IMR-90 (cell line): ENCODE measurements around the gene MAP6. TPM values are rescaled to one million over a fixed set of nuclear protein-coding genes. Genes with fewer than 3 reads are reported as not detected.
A peak's percentile ranks its signal among the peaks of the same experiment; 100 is the strongest.

ENCODE experiments used
- ATAC-seq: fragments of 200-7000 bp; cut with Tn5 transposase; 2 replicates; pipeline ENCODE4 v1.9.1; 2020; ENCODE audit warnings: low read depth, mild to moderate bottlenecking, moderate library complexity
- BruUV-seq: library from RNA; stranded (reverse); fragments of 400-500 nt; replicated peaks from 2 replicates; lab custom pipeline; 2021; lab: Mats Ljungman, UMichigan
- CTCF ChIA-PET: fragments of 300-600 bp; formaldehyde crosslinking; extraction: SDS; loops from one replicate; lab custom pipeline; 2021; ENCODE audit warnings: antibody characterized with exemption; lab: Yijun Ruan, JAX
- POLR2A ChIA-PET: fragments of 300-600 bp; sonication (Branson Sonifier 250); formaldehyde crosslinking; loops from one replicate; lab custom pipeline; 2022; ENCODE audit warnings: antibody characterized with exemption; ENCODE audit not compliant: unreplicated experiment; lab: Charles Lee
- DNase-seq: peaks from one replicate; pipeline ENCODE4 v3.0.0; 2013
- H2AFZ ChIP-seq: replicated peaks from 2 replicates; pipeline ENCODE3; 2013; ENCODE audit warnings: low read length, mild to moderate bottlenecking; ENCODE audit not compliant: poor library complexity
- H2AK5ac ChIP-seq: 2 replicates; pipeline ENCODE4 v1.6.1; 2013; ENCODE audit warnings: low read depth, low read length, inconsistent platforms
- H2AK9ac ChIP-seq: replicated peaks from 2 replicates; pipeline ENCODE3; 2013; ENCODE audit warnings: mild to moderate bottlenecking, low read depth, low read length, moderate library complexity; ENCODE audit not compliant: poor library complexity
- H2BK120ac ChIP-seq: 2 replicates; pipeline ENCODE4 v1.6.1; 2013; ENCODE audit warnings: low read depth, low read length, inconsistent platforms
- H2BK15ac ChIP-seq: 3 replicates; pipeline ENCODE4 v1.6.1; 2013; ENCODE audit warnings: low read depth, low read length, inconsistent platforms
- H2BK20ac ChIP-seq: 2 replicates; pipeline ENCODE4 v1.6.1; 2013; ENCODE audit warnings: low read depth, mild to moderate bottlenecking, inconsistent platforms, low read length, moderate library complexity
- H2BK5ac ChIP-seq: 2 replicates; pipeline ENCODE4 v1.6.1; 2013; ENCODE audit warnings: mild to moderate bottlenecking, low read depth, low read length, inconsistent platforms; ENCODE audit not compliant: poor library complexity, severe bottlenecking
- H3K14ac ChIP-seq: replicated peaks from 2 replicates; pipeline ENCODE4 v1.6.1; 2013; ENCODE audit warnings: low read depth, low read length, inconsistent platforms
- H3K18ac ChIP-seq: 2 replicates; pipeline ENCODE4 v1.6.1; 2013; ENCODE audit warnings: low read depth, low read length, control low read depth
- H3K23ac ChIP-seq: 2 replicates; pipeline ENCODE4 v1.6.1; 2013; ENCODE audit warnings: low read depth, low read length, inconsistent platforms
- H3K27ac ChIP-seq: 2 replicates; pipeline ENCODE4 v1.5.1; 2013; ENCODE audit warnings: mild to moderate bottlenecking, control low read depth, low read length; ENCODE audit not compliant: insufficient read depth
- H3K27me3 ChIP-seq: 2 replicates; pipeline ENCODE4 v1.6.1; 2013; ENCODE audit warnings: low read length; ENCODE audit not compliant: control insufficient read depth, insufficient read depth
- H3K36me3 ChIP-seq: 2 replicates; pipeline ENCODE4 v1.6.1; 2013; ENCODE audit warnings: low read length, mixed read lengths; ENCODE audit not compliant: control insufficient read depth, insufficient read depth
- H3K4ac ChIP-seq: 2 replicates; pipeline ENCODE4 v1.6.1; 2013; ENCODE audit warnings: low read depth, low read length, inconsistent platforms
- H3K4me1 ChIP-seq: 2 replicates; pipeline ENCODE4 v1.6.1; 2013; ENCODE audit warnings: low read length, mixed read lengths; ENCODE audit not compliant: control insufficient read depth, insufficient read depth
- H3K4me2 ChIP-seq: 2 replicates; pipeline ENCODE4 v1.6.1; 2013; ENCODE audit warnings: low read depth, mild to moderate bottlenecking, control low read depth, low read length, moderate library complexity
- H3K4me3 ChIP-seq: 2 replicates; pipeline ENCODE4 v1.5.1; 2013; ENCODE audit warnings: low read depth, mild to moderate bottlenecking, control low read depth, low read length, moderate library complexity; ENCODE audit not compliant: insufficient read depth
- H3K56ac ChIP-seq: 2 replicates; pipeline ENCODE4 v1.6.1; 2013; ENCODE audit warnings: low read length, inconsistent platforms; ENCODE audit not compliant: insufficient read depth; ENCODE audit errors: extremely low read depth
- H3K79me1 ChIP-seq, 2 experiments: 2 replicates each; pipeline ENCODE4 v1.6.1; 2013; ENCODE audit warnings: low read length in 2 of 2, inconsistent platforms in 1 of 2, low read depth in 1 of 2
- H3K9ac ChIP-seq: 2 replicates; pipeline ENCODE4 v1.6.1; 2013; ENCODE audit warnings: low read depth, low read length, control low read depth
- H3K9me1 ChIP-seq: 2 replicates; pipeline ENCODE4 v1.6.1; 2013; ENCODE audit warnings: low read length, inconsistent platforms; ENCODE audit not compliant: insufficient read depth
- H3K9me3 ChIP-seq: 2 replicates; pipeline ENCODE4 v1.6.1; 2013; ENCODE audit warnings: low read length; ENCODE audit not compliant: control insufficient read depth, insufficient read depth
- H4K20me1 ChIP-seq: 2 replicates; pipeline ENCODE4 v1.6.1; 2013; ENCODE audit warnings: low read length, inconsistent platforms; ENCODE audit not compliant: insufficient read depth
- H4K5ac ChIP-seq: 2 replicates; pipeline ENCODE4 v1.6.1; 2013; ENCODE audit warnings: mild to moderate bottlenecking, low read depth, low read length, control low read depth
- H4K8ac ChIP-seq, 2 experiments: 2 replicates each; pipeline ENCODE4 v1.6.1; 2013; ENCODE audit warnings: low read depth in 2 of 2, low read length in 2 of 2, control low read depth in 1 of 2, inconsistent platforms in 1 of 2
- H4K91ac ChIP-seq: 2 replicates; pipeline ENCODE4 v1.6.1; 2013; ENCODE audit warnings: low read depth, low read length, inconsistent platforms; ENCODE audit not compliant: insufficient read depth
- BHLHE40 ChIP-seq: fragments of 150-350 bp; IDR thresholded peaks from 2 replicates; pipeline ENCODE4 v1.6.1; 2016; ENCODE audit warnings: mild to moderate bottlenecking, low read depth, low read length
- CEBPB ChIP-seq: IDR thresholded peaks from 2 replicates; pipeline ENCODE4 v1.6.1; 2012; ENCODE audit warnings: low read depth, low read length, improper control_type of control experiment
- MXI1 ChIP-seq: IDR thresholded peaks from 2 replicates; pipeline ENCODE4 v1.6.1; 2012; ENCODE audit warnings: low read depth, mild to moderate bottlenecking, low read length, moderate library complexity, borderline replicate concordance
- WGBS, 2 experiments: methylation state at CpG; one replicate each; pipeline versions ENCODE4 v1.1.5 to v1.1.7; 2013; ENCODE audit warnings: missing lambda C conversion rate in 2 of 2; ENCODE audit not compliant: insufficient read length in 1 of 2; ENCODE audit errors: extremely low coverage in 2 of 2; 5-methylcytosine and 5-hydroxymethylcytosine counted together
- dilution Hi-C: fragments of 300-500 bp; cut with HindIII; formaldehyde crosslinking; loops from one replicate; pipeline ENCODE4 v1.14.3; 2018; ENCODE audit warnings: low sequenced_read_pairs; ENCODE audit not compliant: unreplicated experiment
- in situ Hi-C: fragments of 300-500 bp; cut with MboI; formaldehyde crosslinking; loops from 3 replicates; pipeline ENCODE4 v1.14.3; 2019; ENCODE audit warnings: low sequenced_read_pairs, inconsistent platforms, mixed read lengths
- intact Hi-C: fragments of 100-400 bp; cut with micrococcal nuclease; formaldehyde crosslinking; loops from 2 replicates; pipeline ENCODE4 v1.10.0; 2022
- polyA plus RNA-seq, 3 experiments: library from polyadenylated mRNA; depleted of rRNA; stranded (reverse); fragments of >200 nt; gene quantifications; 2 replicates each; pipeline ENCODE4 v1.2.3, GENCODE V29; 2012; ENCODE audit warnings: low replicate concordance in 1 of 3
- total RNA-seq: library from RNA; depleted of rRNA; stranded (reverse); fragments of >200 nt; gene quantifications from 2 replicates; pipeline ENCODE4 v1.2.3, GENCODE V29; 2012

Gene MAP6
- total and polyA plus RNA-seq, 2 of the 4 experiments (the other 2 are of a cell fraction) = 3.0 to 3.4 TPM

- Histone ChIP-seq H2BK120ac (no peak overlapping the region), H3K9me1 (no peaks in the 10 kb centered on the region), H3K18ac (no peak overlapping the region), H2BK15ac (no peak overlapping the region), H4K5ac (no peak overlapping the region), H3K9me3 (no peaks in the 10 kb centered on the region), H3K4me2 (no peak overlapping the region), H3K4me1 (peaks cover 3% of the 10 kb centered on the region), H3K4me3 (no peak overlapping the region), H3K79me1 (peaks cover 0 to 7% of the 10 kb centered on the region in 2 experiments; a peak in 1 of 4 replicates), H4K91ac (no peak overlapping the region), H2BK5ac (no peak overlapping the region), H2AFZ (no peak overlapping the region), H2AK9ac (no peak overlapping the region), H3K23ac (no peak overlapping the region), H3K4ac (no peak overlapping the region), H4K20me1 (no peaks in the 10 kb centered on the region), H3K36me3 (no peaks in the 10 kb centered on the region), H3K56ac (no peak overlapping the region), H2BK20ac (no peak overlapping the region), H3K27me3 (peaks cover 8% of the 10 kb centered on the region), H3K9ac (no peak overlapping the region), H3K14ac (no peak overlapping the region), H3K27ac (no peak overlapping the region), H2AK5ac (no peak overlapping the region; the same call in 1 of the 2 replicates), H4K8ac (no peak overlapping the region)
- ATAC-seq (no peak), DNase-seq (no peak)
- dilution Hi-C loops (no loop called here), intact Hi-C loops (loop anchor here (1.0 kb wide), 3 partner anchors 17 to 256 kb away; no protein-coding TSS in a partner anchor), in situ Hi-C loops (loop anchor here (25.0 kb wide), 1 partner anchor 260 kb away; no protein-coding TSS in a partner anchor)
- ChIA-PET CTCF (interaction anchor here (0.7 to 1.0 kb wide), 3 partner anchors 17 to 21 kb away, joined by 3 to 6 read pairs (median 3); no protein-coding TSS in a partner anchor), POLR2A (no interaction called here)
- TF ChIP-seq BHLHE40 (no peak), MXI1 (no peak), CEBPB (peak; percentile 53; the same call in 1 of the 2 replicates)
- no CpG with 5 or more reads among the region's 1 CpG for WGBS, 2 experiments
- BruUV-seq = no TSS peak
These were observed 121.7 kb downstream of the MAP6 start for GRCh38 chr11:75547177-75547576.
